Measurements from ENCODE around the gene CHRD.

The CHRD gene

DNA sequence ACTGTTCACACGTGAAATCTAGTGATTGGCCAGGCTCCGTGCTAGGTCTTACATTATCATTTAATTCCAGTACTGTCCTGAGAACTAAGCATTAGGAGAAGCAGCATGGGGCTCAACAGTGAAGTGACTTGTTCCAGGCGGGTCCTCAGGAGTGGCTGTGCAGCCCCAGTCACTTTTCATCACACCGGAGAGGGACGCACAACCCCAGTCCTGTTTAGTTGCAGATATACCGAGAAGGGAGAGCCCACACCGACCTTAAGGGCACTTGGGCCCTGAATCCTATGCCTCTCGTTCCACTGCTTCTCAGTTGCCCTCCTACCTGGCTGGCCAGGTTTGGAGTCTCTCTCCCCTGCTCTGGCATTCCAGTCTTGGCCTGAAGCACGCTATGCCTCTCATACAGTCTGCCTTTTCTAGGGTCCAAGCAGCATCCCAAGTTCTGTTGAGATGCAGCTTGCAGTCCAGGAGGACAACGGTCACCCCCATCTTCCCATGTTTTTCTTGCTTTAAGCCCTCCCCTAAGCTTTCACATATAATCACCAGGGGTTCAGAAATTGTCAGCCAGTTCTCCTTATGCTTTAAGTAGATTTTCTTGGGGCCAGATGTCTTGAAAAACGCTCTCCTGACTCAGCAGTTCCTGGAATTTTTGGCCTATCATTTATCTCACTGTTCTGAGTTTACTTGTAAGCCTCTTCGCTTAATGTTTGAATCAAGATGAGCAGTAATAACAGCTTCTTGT, 32.4 kb upstream of the CHRD start:
- no peak for DNase-seq

DNA sequence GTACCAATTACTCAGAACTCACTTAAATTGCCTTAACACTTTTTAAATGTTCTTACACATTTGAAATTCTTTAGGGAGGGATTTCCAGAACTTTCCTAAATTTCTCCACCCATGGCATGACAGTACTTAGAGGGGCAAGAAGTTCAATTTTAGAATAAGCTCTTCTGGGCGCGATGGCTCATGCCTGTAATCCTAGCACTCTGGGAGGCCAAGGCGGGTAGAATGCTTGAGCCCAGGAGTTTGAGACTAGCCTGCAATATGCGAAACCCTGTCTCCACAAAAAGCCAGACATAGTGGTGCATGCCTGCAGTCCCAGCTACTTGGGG, 31.8 kb upstream of the CHRD start:
- no peak for DNase-seq

DNA sequence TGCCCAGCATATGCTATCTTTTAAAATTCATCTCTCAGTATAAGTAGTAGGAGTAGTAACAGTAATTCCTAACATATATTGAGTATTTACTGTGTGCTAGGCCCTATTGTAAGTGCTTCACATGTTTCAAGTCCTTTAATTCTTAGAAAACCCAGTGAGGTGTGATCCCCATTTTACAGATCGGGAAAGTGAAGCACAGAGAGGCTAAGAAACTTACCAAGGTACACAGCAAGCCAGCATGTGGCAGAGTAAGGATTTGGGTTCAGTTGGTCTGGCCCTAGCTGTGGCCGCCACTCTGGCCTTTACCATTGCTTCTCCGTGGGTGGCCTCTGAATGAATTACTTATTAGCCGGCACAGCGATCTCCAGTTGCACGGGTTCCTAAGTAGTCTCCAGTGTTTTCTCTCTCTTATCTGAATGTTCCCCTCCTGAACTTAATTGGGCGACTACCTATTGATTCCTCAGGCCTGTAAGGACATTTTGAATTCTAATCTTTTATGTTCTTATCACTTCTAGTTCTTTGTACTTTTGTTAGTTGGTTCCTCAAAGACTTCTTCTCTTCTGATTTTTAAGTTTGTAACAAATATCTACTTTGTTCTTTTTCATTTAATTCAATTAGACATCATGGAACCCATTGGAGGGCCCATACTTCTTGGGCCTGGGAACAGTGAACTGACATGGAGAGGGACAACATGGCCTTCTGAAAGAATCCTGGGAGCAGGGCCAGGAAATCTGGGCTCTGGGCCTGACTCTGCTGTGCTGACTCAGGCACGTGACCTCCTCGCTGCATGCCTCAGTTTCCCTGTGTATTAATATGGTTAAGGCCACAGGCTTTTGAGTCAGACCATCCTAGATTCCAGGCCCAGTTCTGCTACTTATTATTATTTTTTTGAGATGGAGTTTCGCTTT, 30.0 kb upstream of the CHRD start:
- no peak for DNase-seq

DNA sequence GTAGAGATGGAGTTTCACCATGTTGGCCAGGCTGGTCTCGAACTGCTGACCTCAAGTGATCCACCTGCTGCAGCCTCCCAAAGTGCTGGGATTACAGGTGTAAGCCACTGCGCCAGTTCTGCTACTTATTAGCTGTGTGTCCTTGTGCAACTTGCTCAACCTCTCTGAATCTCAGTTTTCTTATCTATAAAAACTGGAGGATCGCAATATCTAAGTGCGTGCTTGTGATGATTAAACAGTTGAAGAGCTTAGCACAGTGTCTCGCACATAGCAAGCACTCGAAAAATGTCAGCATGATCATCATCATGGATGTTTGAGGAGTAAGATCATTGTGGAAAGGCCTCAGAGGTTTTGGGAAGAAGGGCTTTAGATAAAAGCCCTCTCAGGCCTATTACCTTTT, 29.2 kb upstream of the CHRD start:
- DNase-seq, result no peak

DNA sequence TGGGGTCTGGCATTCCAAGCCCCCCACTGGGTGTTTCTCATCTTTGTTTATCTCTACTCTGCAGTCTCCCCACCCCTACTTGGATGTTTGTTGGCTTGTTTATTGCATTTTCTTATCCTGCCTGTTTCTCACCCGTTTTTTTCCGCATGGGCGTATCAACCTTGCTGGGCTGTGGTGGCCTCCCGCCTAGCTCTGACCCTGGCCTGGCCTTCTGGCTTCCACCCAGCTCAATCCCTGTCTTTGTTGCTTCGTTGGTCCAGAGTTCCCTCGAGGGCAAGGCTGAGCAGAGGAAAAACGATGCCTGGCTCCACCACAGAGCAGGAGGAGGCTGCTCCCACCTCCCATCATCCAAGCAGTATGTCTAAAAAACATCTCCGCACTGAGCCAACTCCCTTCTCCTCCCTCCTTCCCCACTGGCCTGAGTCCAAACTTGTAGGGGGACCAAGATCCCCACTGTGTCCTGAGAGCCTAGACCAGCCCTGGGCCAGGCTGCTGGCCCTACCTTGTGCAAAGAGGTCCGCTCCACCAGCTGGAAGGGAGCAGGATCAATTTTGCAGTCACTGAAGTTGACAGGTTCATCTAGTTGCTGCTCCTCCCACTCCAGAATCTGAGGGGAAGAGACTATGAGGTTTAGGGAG, 28.2 kb upstream of the CHRD start:
- no peak for DNase-seq

DNA sequence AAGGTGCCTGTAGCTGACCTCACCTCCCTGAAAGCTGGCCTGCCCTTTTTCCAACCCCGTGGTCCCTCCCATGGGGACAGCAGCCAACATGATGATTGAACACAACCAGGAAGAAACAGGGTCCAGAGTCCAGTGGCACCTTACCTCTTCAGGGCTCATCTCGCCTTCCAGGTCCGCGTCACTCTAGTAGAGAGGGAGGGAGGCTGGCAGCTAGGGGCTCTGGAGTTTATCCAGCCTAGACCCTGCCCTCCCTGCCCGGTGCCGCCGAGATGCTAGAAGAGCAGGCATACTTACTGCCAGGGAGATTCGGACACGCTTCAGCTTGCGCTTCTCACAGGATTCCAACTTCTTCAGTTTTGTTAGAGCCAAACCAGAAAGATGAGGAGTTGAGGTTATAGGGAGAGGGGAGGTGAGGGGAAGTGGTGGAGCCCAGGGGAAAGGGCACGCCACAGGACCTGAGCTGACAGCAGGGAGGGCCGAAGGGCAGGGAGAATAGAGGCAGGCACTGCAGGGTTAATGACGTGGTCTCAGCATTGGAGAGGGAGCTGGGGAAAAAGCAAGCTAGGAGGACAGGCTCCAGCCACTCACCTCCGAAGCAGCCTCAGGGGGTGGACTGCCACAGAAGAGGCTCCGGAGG, 27.6 kb upstream of the CHRD start:
- DNase-seq, result no peak

DNA sequence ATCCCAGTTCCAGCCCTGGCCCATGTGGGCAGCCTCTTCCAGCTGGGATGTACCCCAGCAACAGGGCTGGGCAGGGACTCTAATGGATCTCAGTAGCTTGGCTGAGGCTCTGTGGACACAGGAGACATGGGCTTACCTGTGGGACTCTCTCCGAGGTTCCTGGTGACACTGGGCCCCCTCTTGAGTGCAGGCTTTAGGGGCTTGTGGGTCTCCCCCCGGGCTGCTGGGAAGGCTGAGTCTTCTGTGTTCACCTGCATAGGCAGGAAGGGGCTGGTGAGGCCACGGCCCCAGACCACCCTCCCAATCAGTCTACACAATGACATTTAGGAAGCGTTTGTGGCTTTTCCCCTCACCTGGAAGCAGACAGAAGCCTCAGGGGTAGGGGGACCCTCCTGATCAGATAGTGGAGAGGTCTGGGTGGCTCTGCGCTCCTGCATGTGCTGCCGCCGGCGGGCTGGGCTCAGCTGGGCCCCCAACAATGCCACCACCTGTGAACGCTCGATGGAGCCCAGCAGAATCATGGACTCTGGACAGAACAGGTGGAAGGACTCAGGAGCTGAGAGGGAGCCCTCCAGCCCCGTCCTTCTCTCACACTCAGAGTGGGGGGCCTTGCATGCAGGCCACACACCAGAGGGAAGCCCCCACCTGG, 26.8 kb upstream of the CHRD start:
- DNase-seq, result no peak

DNA sequence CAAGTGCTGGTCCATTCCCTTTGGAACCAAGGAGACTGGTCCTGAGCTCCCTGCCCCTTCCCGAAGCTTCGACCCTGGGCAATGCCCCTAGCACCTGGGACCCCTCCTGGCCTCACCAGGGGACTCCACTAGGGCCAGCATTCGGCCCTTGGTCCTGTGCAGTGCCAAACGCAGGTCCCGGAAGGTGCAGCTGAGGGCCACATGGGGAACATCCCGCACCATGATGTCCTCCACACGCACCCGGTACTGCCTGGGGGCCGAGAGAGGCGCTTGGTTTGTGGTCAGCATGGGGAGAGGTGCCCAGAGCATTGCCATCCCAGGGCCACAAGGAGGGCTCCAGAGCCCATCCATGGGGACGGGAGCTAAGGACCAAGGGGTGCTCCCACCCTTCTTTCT, 26.3 kb upstream of the CHRD start:
- DNase-seq, result no peak

DNA sequence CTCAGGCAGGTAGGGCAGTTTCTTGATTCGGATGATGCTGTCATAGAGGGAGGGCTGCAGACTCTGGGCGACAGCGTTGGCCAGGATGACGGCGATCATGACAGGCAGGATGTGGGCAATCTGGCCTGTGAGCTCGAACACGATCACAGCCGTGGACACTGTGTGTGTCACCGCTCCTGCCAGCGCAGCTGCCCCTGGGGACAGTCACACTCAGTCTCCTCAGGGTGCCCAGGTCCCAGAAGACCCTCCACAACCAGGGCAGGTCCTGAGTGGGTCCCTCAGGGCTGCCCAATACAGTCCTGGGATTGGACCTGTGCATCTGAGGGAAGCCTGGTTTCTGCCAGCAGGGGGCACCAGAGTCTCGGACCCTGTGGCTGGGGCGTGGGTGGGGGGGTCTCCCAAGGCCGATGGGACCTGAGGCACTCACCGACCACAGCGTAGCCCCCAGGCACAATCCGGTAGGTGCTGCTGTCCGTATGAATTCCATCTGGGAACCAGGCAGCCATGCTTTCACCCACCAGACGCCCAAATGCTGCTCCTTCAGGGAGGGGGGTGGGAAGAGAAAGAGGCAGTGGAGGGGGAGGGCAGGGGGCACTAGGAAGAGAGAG, 25.6 kb upstream of the CHRD start:
- DNase-seq, result peak in 4 of 5 donors; percentile 30 to 62 (median 44)

DNA sequence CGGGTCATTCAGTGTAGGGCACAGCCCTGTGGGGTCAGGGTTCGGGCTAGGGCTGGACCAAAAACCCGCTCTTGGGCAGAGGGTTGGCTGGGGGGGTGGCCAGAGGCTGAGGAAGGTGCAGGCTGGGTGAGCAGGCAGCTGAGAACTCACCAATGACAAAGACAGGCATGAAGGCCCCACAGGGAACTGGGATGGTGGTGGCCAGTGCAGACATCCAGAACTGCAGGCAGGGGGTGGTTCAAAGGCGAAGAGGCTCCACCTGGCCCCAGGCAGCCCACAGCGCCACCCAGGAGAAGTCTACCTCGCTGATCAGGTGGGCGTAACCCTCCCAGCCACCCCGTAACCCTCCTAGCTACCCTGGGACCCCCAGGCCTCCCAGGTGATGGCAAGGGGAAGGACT, 25.1 kb upstream of the CHRD start:
- no peak for DNase-seq

DNA sequence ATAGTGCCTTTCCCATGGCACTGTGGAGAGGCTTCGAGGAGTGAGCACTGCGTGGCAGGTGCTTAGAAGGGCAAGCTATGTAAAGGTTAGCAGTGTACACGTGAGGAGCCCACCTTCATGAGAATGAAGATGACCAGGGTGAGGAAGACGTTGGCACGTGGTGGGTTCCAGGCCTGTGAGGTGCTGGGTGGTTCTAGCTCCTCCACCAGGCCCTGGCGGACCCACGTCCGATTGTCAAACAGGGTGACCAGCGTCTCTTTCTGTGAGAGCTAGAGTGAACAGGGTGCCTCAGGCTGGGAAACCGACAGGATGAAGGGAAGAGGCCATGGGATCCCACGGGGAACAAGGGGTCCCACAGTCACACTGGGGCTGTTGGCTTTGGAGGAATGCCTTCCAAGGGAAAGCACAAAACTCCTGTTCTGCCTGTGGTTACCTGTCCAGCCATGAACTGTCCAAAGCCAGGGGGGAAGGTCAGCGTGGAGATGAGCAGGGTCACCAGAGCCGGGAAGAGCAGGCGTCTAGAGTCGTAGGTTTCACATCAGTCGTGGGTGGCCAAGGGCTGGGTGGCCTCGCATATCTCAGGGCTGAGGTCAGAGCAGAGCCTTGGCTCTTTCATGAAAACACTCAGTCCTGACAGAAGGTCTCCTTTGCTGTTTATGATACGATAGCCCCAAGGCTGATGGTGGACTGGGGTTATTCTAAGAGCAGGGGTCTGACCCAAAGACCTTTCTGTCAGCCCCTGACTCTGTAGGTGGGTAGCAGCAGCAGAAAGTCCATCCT, 24.4 kb upstream of the CHRD start:
- DNase-seq, result no peak

DNA sequence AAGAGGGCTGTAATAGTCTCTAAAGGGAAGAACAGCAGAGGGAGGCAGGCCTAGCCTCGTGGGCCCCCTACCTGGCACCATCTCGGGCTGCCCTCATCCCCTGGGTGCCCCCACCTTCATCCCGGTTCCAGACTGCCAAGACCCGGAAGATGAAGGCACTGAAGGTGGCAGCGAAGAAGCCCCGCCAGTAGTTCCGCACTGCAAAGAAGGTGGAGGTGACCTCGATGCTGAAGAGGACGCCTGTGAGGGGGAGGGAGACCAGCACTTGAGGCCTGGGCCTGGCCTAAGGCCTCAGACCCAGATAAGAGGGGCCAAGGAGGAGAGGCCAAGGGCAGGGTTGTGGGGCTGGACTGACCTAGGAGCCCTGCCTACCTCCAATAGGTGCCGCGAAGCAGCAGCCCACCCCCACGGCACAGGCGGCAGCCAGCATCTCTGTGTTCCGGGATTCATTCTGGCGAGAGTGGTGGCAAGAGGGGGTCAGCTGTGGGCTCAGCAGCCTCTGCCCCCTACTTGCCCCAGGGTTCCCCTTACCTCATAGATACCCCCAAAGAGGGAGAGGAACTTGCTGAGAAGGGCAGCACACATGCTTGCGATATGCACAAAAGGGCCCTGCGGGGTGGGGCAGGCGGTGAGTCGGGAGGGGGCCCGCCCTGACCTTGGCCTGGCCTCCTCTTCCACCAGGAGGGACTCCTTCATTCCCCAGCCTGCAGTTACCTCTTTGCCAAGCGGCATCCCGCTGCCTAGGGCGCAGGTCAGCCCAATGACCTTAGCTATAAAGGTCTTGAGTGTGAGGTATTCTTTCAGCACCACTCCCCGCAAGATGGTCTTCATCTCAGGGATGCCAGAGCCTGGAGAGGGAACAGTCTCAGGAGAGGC, 22.4 kb upstream of the CHRD start:
- DNase-seq, result no peak

DNA sequence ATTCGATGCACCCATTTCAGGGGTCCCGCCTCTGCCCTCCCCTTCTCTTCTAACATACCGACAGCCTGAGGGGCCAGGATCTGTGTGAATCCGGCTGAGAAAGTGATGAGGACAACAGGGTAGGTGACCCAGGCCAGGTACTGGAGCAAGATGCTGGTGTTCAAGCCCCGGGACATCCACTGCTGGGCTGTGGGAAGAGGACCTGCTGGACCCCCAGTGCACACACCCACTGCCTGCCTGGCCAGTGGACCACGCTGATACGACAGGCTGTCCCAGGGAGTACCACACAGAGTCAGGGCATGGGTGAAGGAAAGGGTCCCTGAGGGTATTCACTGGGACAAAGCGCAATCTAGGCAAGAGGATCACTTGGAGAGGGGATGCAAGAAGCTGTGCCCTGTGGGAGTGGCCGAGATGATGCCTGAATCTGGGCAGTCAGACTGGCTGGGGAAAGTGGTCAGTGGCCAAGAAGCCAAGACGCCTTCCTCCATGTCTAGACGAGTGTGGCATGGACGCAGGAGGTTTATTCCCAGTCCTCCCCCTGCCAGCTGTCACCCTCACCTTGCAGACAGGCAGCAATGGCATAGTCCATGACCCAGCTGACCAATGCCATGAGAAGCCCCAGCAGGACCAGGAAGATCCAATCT, 21.6 kb upstream of the CHRD start:
- DNase-seq, result no peak

DNA sequence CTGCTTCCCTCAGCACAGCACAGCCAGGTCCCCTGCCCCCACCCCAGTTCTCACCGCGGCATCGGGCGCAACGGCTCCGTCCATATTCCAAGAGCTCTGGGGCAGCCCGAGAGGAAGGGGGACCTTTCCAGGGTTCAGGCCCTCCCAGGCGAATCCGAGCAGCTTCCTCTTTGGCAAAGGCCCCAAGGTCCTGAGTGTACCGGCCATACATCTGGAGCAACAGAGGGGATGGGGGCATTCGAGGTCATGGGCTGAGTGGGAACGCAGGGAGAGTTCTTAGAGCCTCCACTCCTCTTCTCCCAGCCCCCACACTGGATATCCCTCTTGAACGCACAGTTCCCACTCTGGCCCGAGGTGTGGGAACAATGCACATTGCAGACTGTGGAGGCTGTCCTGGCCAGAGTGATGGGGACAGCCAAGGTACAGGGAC, 20.9 kb upstream of the CHRD start:
- no peak for DNase-seq

DNA sequence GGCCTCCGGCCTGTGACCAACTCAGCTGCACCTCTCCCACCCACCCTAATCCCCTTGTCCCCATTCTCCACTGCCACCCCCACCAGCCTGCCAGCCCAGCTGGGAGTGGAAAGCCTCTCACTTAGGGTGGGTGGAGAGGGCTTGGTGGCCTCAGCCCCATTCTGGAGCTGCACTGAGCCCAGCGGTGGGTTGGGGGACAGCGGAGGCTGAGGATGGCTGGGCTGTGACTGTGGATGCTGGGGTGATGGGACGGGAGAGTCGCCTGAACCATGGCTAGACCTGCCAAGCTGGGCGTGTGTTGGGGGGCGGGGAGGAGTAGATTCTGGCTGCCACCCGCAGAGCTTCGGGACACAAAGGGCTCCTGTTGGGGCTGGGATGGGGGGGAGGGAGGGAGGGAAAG, 20.2 kb upstream of the CHRD start:
- DNase-seq, result no peak

DNA sequence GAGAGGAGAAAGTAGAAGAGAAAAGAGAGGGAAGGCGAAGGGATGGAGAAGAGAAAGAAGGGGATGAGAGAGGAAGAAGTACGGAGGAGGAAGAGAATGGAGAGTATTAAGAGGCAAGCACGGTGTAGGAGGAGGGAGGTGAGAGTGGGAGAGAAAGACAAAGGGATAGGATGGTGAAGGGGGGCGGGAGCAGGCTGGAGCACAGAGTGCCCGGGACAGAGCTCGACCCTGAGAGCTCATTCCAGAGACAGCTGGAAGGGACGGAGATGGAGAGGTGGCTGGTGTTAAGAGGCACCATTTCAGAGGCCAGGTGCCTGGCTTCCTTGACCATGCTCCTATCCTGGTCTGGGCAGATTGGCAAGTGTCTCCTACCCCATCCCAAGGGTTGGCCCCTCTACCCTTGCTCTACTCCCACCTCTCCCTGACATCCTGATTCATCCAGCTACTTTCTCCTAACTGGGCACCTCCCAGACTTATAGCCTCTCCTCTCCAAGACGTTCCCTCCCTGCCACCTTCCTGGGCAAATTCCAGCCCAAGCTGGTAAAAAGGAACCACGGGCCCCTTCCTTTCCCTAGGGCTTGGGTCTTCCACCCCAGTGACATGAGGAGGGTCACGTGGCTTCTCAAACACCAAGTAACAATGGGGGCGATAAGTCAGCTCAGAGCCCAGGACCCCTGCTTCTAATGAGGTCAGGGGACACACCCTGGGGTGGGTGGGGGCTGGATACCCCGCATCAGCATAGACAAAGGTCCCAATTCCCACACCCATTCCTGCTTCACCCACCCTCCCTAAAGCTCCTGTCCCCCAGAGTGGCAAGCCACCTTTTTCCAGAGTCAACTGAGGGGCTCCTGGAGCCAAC, 19.6 kb upstream of the CHRD start:
- no peak for DNase-seq

DNA sequence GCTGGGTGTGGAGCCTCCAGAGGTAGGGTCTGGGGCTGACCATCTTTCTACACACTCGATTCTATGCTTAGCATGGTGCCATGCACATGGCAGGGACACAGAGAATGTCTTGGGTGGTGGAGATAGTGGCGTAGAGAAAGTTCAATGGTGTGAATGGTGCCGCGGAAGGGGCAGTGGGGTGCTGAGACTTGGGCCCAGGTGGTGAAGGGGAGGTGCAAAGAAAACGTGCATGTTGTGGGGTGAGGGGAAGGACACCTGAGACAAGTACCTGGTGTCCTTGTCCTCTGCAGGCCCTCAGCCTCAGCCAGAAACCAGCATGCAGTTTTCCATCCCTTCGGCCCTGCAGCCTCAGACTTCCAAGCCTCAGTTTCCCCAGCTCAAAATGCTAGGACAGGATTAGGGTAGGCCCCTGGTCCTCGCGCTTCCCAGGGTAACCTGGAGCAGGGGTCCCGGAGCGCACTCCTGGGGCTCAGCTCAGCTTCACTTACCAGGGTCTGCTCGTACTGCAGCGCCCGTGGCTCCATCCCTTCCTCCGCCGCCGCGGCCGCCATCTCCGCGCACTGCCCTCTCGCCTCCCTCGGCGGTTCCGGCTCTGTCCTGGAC, 18.8 kb upstream of the CHRD start:
- no peak for DNase-seq

DNA sequence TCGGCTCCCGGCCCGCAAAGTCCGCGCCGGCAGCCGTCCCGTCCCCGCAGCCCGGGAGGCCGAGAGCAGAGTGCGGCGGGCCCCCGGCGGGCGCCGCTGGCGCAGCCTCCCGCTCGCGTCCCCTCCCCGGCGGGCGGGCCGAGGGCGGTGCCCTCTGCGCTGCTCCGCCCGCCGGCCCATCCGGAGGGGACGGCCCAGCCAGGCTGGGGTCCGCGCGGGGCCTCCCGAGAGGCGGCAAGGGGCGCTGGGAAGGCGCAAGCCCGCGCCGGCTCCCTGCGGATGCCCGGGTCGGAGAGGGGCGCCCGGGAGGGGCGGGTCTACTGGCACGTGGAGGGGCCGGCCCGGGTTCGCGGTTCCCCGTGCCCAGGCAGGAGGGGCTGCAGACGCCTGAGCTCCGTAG, 18.3 kb upstream of the CHRD start, which contains the start of the genes CLCN2 and POLR2H:
TSS of gene CLCN2 (minus strand) at position 74 of the 400 bp plus-strand sequence. CDS start 126 bp downstream, outside the sequence.
TSS of gene POLR2H (plus strand) at position 179 of the 400 bp plus-strand sequence. CDS start 1,783 bp downstream, outside the sequence.
- DNase-seq, result peak in 3 of 5 donors; percentile 27 to 47 (median 27)
